ENCODE measurements around the gene ATP6V0D1.
A peak's percentile ranks its signal among the peaks of the same experiment; 100 is the strongest.
"Not testable (repeated sequence)": the region's sequence is repeated elsewhere in the genome, so short reads cannot be mapped to it uniquely, and the experiment has no call there.

The ATP6V0D1 gene

GRCh38 chr16:67499106-67499505 is 18.1 kb upstream of the ATP6V0D1 start:
- DNase-seq, result no peak

- no peak for DNase-seq
These were observed 9.6 kb upstream of the ATP6V0D1 start for GRCh38 chr16:67490335-67491096.

DNA sequence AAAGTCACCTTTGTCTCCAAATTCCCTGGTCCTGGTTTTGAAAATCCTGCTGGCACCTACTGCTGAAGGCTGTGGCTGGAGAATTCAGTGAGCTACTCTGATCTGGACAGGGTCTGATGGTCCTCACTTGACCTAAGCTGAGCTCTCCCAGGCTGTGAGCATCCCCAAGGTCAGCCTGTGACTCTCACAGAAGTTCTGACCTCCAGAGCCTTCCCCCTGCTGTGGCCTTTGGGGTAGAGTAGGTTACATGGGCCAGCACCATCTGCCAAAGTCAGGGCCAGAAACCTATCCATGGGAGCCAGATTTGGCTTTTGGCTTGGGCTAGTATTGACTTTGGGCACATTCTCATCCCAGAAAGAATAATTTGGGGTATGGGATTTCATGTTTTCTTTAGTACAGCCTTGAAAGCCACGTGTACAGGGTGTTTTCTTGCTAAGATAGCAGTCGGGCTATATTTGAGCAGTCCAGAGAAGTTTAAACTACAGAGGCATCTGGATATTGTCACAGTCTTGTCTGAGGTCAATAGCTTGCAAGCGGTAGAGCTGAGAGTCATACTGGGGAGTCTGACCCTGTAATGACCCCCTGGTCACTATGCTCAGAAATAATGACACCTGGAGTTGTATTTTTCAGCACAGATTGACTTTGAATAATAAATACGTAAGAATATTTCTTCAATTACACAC is 8.6 kb upstream of the ATP6V0D1 start:
- no peak for DNase-seq

- not testable (repeated sequence) for DNase-seq
These were observed 6.6 kb upstream of the ATP6V0D1 start for GRCh38 chr16:67487561-67487960.

DNA sequence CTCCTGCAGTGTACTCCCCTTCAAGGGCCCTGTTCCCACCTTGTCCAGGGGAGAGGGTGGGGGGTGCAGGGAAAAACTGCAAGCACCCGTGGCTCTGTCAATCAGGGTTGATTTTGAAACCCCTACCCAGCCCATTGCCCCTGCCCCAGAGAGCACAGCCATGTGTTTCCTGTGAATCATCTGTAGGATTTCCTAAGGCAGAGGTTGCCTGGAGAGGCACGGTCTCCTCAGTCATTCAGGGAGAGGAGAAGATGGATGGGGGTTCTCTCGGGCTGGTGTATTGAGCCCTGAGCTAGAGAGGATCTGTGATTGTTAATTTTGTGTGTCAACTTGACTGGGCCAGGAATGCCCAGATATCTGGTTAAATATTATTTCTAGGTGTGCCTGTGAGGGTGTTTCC is 5.8 kb upstream of the ATP6V0D1 start:
- no peak for DNase-seq

DNA sequence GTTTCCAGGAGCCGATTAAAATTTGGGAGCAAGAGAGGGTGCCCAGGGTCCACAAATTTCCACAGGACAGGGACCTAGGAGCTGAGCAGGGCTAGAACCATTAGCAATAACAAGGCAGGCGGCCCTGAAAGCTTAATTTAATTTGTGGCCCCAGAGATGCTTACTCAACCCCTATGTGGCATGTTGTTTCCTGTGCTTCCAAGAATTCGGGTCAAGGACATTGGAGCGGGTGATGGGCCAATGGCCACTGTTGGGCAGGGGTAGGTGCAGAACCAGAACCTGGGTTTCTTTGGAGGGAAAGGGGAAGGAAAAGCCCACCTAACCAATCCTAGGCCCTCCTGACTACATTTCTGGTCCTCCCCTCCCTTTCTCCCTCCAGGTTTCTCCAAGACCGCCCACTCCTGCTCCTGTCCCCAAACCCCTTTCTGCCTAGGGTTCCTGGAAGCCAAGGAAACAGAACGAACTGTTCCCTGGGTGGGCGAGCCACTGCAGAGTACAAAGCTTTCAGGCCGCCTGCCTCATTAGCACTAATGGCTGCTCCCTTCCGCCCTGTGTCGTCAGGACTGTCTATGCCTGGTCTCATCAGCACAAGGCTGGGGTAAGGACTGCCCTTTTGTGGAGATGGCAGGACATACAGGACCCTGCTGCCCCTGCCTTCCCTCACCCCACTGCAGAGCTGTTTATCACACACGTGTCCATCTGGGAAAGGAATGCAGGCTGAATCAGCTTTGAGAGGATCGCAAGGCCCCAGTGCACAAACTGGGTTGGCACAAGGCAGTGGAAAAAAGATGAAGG is 3.0 kb upstream of the ATP6V0D1 start:
- DNase-seq, result no peak

GRCh38 chr16:67483150-67483549 is 2.2 kb upstream of the ATP6V0D1 start, which contains the start of gene AGRP:
Gene AGRP, minus strand, starts transcription at chr16:67483547. Its CDS starts 149 bp downstream, at chr16:67483398.
- DNase-seq, result no peak

DNA sequence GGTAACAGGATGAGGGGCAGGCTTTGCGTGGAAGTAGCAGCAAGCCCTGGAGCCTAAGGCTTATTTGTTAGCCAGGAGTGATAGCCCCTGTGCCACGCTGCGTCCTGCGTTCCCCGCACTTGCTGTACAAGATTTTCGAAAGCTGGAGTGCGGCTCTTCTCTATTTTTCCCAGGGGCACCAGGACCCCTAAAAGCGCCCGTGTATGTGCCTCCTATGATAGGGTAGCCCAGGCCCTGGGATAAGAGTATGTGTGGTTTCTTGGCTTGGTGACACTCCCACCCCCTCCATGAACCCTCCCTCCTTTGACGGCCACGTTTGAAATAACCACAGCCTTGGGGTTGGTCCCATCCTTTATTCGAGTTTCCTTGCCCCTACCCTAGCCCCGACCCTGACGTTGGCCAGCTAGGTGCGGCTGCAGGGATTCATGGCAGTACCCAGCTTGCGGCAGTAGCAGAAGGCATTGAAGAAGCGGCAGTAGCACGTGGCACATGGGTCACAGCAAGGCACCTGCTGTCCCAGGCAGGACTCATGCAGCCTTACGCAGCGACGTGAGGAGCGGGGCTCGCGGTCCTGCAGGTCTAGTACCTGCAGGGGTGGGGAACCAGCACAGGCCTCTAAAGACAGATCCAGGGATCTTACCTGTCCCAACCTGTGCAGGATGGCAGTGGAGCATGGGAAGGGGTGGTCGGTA is 1.4 kb upstream of the ATP6V0D1 start:
- DNase-seq, result no peak

GRCh38 chr16:67481561-67482232 is 740 bp upstream of the ATP6V0D1 start:
- peak; percentile 37 for DNase-seq

DNA sequence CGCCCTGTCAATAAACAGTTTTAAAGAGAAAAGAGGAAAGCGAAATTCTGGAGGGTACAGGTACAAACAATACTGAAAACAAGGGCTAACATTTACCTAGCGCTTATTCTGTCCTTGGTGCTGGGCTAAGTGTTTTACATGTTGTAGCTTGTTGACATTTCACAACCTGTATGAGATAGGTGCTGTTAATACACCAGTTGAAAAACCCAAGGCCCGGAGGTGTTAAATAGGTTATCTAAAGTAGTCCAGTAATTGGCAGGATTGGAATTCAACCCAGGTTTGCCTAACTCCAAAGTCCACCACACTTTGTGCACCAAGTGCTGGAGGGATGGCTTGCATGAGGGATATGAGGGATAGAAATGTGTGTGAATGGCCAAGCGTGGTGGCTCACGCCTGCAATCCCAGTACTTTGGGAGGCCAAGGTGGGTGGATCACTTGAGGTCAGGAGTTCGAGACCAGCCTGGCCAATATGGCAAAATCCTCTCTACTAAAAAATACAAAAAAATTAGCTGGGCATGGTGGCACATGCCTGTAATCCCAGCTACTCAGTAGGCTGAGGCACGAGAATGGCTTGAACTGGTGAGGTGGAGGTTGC is 2.9 kb downstream of the ATP6V0D1 start:
- DNase-seq, result no peak

GRCh38 chr16:67474551-67475455 is 6.2 kb downstream of the ATP6V0D1 start:
- DNase-seq, result no peak

GRCh38 chr16:67471758-67472384 is 9.1 kb downstream of the ATP6V0D1 start:
- DNase-seq, result no peak

- DNase-seq, result no peak
These were observed 10.6 kb downstream of the ATP6V0D1 start for GRCh38 chr16:67470359-67470758.

DNA sequence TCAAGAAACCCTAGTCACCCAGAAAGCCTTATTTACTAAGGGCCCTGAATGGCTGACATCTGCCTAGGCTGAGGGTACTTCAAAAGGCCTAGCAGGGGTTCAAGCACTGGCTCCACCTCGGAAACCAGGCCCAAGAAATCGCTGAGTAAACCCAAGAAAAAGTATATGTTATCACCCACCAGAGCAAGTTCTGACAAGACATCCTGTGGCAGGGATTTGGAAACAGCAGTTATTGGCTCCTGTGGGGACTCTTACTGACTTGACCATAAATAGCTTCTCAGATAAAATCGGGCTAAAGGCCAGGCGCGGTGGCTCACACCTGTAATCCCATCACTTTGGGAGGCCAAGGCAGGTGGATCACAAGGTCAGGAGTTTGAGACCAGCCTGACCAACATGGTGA is 12.2 kb downstream of the ATP6V0D1 start:
- no peak for DNase-seq

GRCh38 chr16:67466581-67466980 is 14.4 kb downstream of the ATP6V0D1 start:
- no peak for DNase-seq

GRCh38 chr16:67464565-67464964 is 16.4 kb downstream of the ATP6V0D1 start:
- no peak for DNase-seq

DNA sequence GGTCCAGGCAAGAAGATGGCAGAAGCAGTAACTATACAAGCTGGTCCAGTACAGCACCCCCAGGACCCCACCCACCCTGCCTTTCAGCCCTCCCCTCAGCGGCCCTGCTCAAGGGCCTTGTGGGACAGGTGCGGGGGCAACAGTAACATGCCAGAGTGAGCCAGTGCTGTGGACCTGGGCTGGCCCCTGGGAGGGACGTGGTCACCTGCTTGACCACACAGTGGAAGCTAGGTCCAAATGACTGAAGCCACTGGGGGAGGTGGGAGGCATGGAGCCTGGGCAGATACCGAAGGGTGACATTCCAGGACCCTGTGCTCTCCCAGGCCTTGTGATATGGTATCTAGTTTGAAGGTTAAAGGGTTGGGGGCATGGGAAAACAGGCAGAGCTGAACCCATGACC is 17.3 kb downstream of the ATP6V0D1 start:
- no peak for DNase-seq

GRCh38 chr16:67463059-67463458 is 17.9 kb downstream of the ATP6V0D1 start:
- DNase-seq, result no peak

- no peak for DNase-seq
These were observed 18.7 kb downstream of the ATP6V0D1 start for GRCh38 chr16:67462279-67462655.

GRCh38 chr16:67461600-67462278 is 19.2 kb downstream of the ATP6V0D1 start:
- DNase-seq, result no peak

All from stimulated activated naive CD4-positive, alpha-beta T cell treated with Interleukin-2 at 50 U/mL for 16 hours (primary cell).